Neural progenitor cell (in vitro differentiated cells): ENCODE data around the gene GBX2. TPM values are rescaled to one million over a fixed set of nuclear protein-coding genes. Genes with fewer than 3 reads are reported as not detected.
A peak's percentile ranks its signal among the peaks of the same experiment; 100 is the strongest.

Source experiments
- DNase-seq: peaks from one replicate; pipeline ENCODE4 v3.0.0-alpha.2; 2016; ENCODE audit warnings: low spot score
- H2AFZ ChIP-seq: fragments of 200-600 bp; sonication (generic); replicated peaks from 2 replicates; pipeline ENCODE4 v1.6.1; 2016; ENCODE audit warnings: antibody characterized with exemption
- H3F3A ChIP-seq: fragments of 200-600 bp; sonication (generic); 2 replicates; pipeline ENCODE4 v1.6.1; 2016; ENCODE audit warnings: antibody characterized with exemption, low read depth
- H3K27ac ChIP-seq: fragments of 200-600 bp; sonication (generic); 2 replicates; pipeline ENCODE4 v1.5.1; 2016; ENCODE audit warnings: mild to moderate bottlenecking
- H3K27me3 ChIP-seq: fragments of 200-600 bp; sonication (generic); 2 replicates; pipeline ENCODE4 v1.6.1; 2016; ENCODE audit warnings: mild to moderate bottlenecking, moderate library complexity
- H3K36me3 ChIP-seq: fragments of 200-600 bp; sonication (generic); 2 replicates; pipeline ENCODE4 v1.5.1; 2016
- H3K4me1 ChIP-seq: fragments of 200-600 bp; sonication (generic); 2 replicates; pipeline ENCODE4 v1.6.1; 2016; ENCODE audit warnings: mixed run types
- H3K4me2 ChIP-seq: fragments of 200-600 bp; sonication (generic); 2 replicates; pipeline ENCODE4 v1.6.1; 2016
- H3K4me3 ChIP-seq: fragments of 200-600 bp; sonication (generic); 2 replicates; pipeline ENCODE4 v1.5.1; 2016
- H3K79me2 ChIP-seq: fragments of 200-600 bp; sonication (generic); 2 replicates; pipeline ENCODE4 v1.6.1; 2016; ENCODE audit warnings: low read depth
- H3K9ac ChIP-seq: fragments of 200-600 bp; sonication (generic); 2 replicates; pipeline ENCODE4 v1.6.1; 2016
- H3K9me3 ChIP-seq: fragments of 200-600 bp; sonication (generic); 2 replicates; pipeline ENCODE4 v1.5.1; 2016; ENCODE audit warnings: low read depth
- H4K20me1 ChIP-seq: fragments of 200-600 bp; sonication (generic); 2 replicates; pipeline ENCODE4 v1.6.1; 2016; ENCODE audit warnings: low read depth
- H3K27ac Mint-ChIP-seq: 3 replicates; pipeline ENCODE4 v1.8.0; 2021; ENCODE audit warnings: mixed read lengths
- H3K27me3 Mint-ChIP-seq: 2 replicates; pipeline ENCODE4 v1.8.0; 2022; ENCODE audit warnings: low read depth, mild to moderate bottlenecking, inconsistent platforms, moderate library complexity, mixed read lengths; ENCODE audit not compliant: insufficient read depth
- H3K36me3 Mint-ChIP-seq: 3 replicates; pipeline ENCODE4 v1.8.0; 2021; ENCODE audit warnings: mixed read lengths
- H3K4me1 Mint-ChIP-seq: 3 replicates; pipeline ENCODE4 v1.8.0; 2021; ENCODE audit warnings: mixed read lengths
- H3K4me3 Mint-ChIP-seq: 3 replicates; pipeline ENCODE4 v1.8.0; 2021; ENCODE audit warnings: mild to moderate bottlenecking, moderate library complexity, mixed read lengths
- H3K9me3 Mint-ChIP-seq: 3 replicates; pipeline ENCODE4 v1.8.0; 2020; ENCODE audit warnings: mixed read lengths
- CTCF ChIP-seq: fragments of 200-600 bp; sonication (generic); IDR thresholded peaks from 2 replicates; pipeline ENCODE4 v1.5.1; 2017; ENCODE audit warnings: antibody characterized with exemption, mild to moderate bottlenecking
- EZH2 ChIP-seq: fragments of 200-600 bp; sonication (generic); IDR thresholded peaks from 2 replicates; pipeline ENCODE4 v1.6.1; 2017; ENCODE audit warnings: antibody characterized with exemption, mild to moderate bottlenecking, moderate library complexity
- EZH2phosphoT487 ChIP-seq: fragments of 200-600 bp; sonication (generic); IDR thresholded peaks from 2 replicates; pipeline ENCODE4 v1.6.1; 2017; ENCODE audit warnings: antibody characterized with exemption
- total RNA-seq: library from RNA; depleted of rRNA; stranded (reverse); fragments of >200 nt; gene quantifications from 2 replicates; pipeline ENCODE4 v1.2.3, GENCODE V29; 2015; ENCODE audit warnings: low replicate concordance

The GBX2 gene
- total RNA-seq, 1 donor from 2014 or later, result not detected

- H3K4me2 ChIP-seq, result no peak overlapping the region
- H3K36me3 ChIP-seq, result no peaks in the 10 kb centered on the region
- H3K4me3 Mint-ChIP-seq, result no peak overlapping the region
- peaks cover 4% of the 10 kb centered on the region for H3K9me3 Mint-ChIP-seq
- H3K9ac ChIP-seq, result no peak overlapping the region
- H3K79me2 ChIP-seq, result no peaks in the 10 kb centered on the region
- no peak overlapping the region for H2AFZ ChIP-seq
- H3F3A ChIP-seq, result no peaks in the 10 kb centered on the region
- no peak overlapping the region for H3K27ac ChIP-seq
- H3K4me1 ChIP-seq, result no peaks in the 10 kb centered on the region
- TF ChIP-seq EZH2phosphoT487 (no peak), EZH2 (no peak), CTCF (no peak)
- no peaks in the 10 kb centered on the region for H4K20me1 ChIP-seq
- no peaks in the 10 kb centered on the region for H3K36me3 Mint-ChIP-seq
- no peaks in the 10 kb centered on the region for H3K27me3 ChIP-seq
- H3K27me3 Mint-ChIP-seq, result no peaks in the 10 kb centered on the region
- peaks cover 9% of the 10 kb centered on the region for H3K4me1 Mint-ChIP-seq
- no peak overlapping the region for H3K4me3 ChIP-seq
- no peak overlapping the region for H3K27ac Mint-ChIP-seq
- DNase-seq, result no peak
- no peaks in the 10 kb centered on the region for H3K9me3 ChIP-seq
These were observed 28.2 kb upstream of the GBX2 start for GRCh38 chr2:236196366-236196765.

GRCh38 chr2:236195726-236196125 is 27.5 kb upstream of the GBX2 start:
- H4K20me1 ChIP-seq, result no peaks in the 10 kb centered on the region
- no peak for TF ChIP-seq EZH2phosphoT487
- TF ChIP-seq EZH2, result no peak
- no peak for TF ChIP-seq CTCF
- no peak for DNase-seq

GRCh38 chr2:236194786-236195185 is 26.6 kb upstream of the GBX2 start:
- no peaks in the 10 kb centered on the region for H3K9me3 ChIP-seq
- no peak overlapping the region for H3K4me3 ChIP-seq
- no peak overlapping the region for H2AFZ ChIP-seq
- peaks cover 3% of the 10 kb centered on the region for H3K36me3 Mint-ChIP-seq
- no peak overlapping the region for H3K4me2 ChIP-seq
- peaks cover 4% of the 10 kb centered on the region for H3K9me3 Mint-ChIP-seq
- H4K20me1 ChIP-seq, result no peaks in the 10 kb centered on the region
- H3K27ac Mint-ChIP-seq, result peak overlapping the region; percentile 78
- H3K4me1 Mint-ChIP-seq, result peaks cover 9% of the 10 kb centered on the region
- H3K27ac ChIP-seq, result no peak overlapping the region
- H3K79me2 ChIP-seq, result no peaks in the 10 kb centered on the region
- no peaks in the 10 kb centered on the region for H3K27me3 ChIP-seq
- H3K27me3 Mint-ChIP-seq, result no peaks in the 10 kb centered on the region
- no peaks in the 10 kb centered on the region for H3F3A ChIP-seq
- DNase-seq, result no peak
- no peaks in the 10 kb centered on the region for H3K36me3 ChIP-seq
- no peak overlapping the region for H3K4me3 Mint-ChIP-seq
- H3K9ac ChIP-seq, result no peak overlapping the region
- TF ChIP-seq CTCF (no peak), EZH2phosphoT487 (no peak), EZH2 (no peak)
- no peaks in the 10 kb centered on the region for H3K4me1 ChIP-seq

More at GRCh38 chr2:236195726-236196125, 27.5 kb upstream of the GBX2 start:
- no peak overlapping the region for H3K4me2 ChIP-seq
- no peak overlapping the region for H2AFZ ChIP-seq
- Mint-ChIP-seq H3K4me3 (no peak overlapping the region), H3K4me1 (peaks cover 9% of the 10 kb centered on the region), H3K27ac (no peak overlapping the region), H3K36me3 (peaks cover 3% of the 10 kb centered on the region), H3K27me3 (no peaks in the 10 kb centered on the region), H3K9me3 (peaks cover 4% of the 10 kb centered on the region)
- H3K79me2 ChIP-seq, result no peaks in the 10 kb centered on the region
- H3K36me3 ChIP-seq, result no peaks in the 10 kb centered on the region
- no peak overlapping the region for H3K9ac ChIP-seq
- no peak overlapping the region for H3K4me3 ChIP-seq
- H3K27ac ChIP-seq, result no peak overlapping the region
- H3F3A ChIP-seq, result no peaks in the 10 kb centered on the region
- H3K4me1 ChIP-seq, result no peaks in the 10 kb centered on the region
- no peaks in the 10 kb centered on the region for H3K9me3 ChIP-seq
- no peaks in the 10 kb centered on the region for H3K27me3 ChIP-seq
